GM12878 (cell line): ENCODE data around the gene ARHGAP15. TPM values are rescaled to one million over a fixed set of nuclear protein-coding genes. Genes with fewer than 3 reads are reported as not detected.

Source experiments
- ATAC-seq: fragments of 200-7000 bp; cut with Tn5 transposase; 3 replicates; pipeline ENCODE4 v1.9.1; 2020; ENCODE audit warnings: mild to moderate bottlenecking, moderate library complexity
- BruUV-seq: library from RNA; stranded (reverse); fragments of 400-500 nt; replicated peaks from 2 replicates; lab custom pipeline; 2021; lab: Mats Ljungman, UMichigan
- CTCF ChIA-PET: fragments of 300-600 bp; sonication (Branson Sonifier 250); formaldehyde crosslinking; extraction: SDS; loops from one replicate; lab custom pipeline; 2021; ENCODE audit warnings: inconsistent platforms; lab: Yijun Ruan, JAX
- POLR2A ChIA-PET: fragments of 350-600 bp; formaldehyde crosslinking; extraction: SDS; loops from one replicate; lab custom pipeline; 2021; ENCODE audit warnings: inconsistent platforms; lab: Charles Lee
- RAD21 ChIA-PET: fragments of 300-600 bp; sonication (Branson Sonifier 250); formaldehyde crosslinking; loops from one replicate; lab custom pipeline; 2023; ENCODE audit warnings: antibody characterized with exemption; ENCODE audit not compliant: unreplicated experiment; lab: Charles Lee
- SMC1A ChIA-PET: fragments of 300-600 bp; sonication (Branson Sonifier 250); formaldehyde crosslinking; loops from one replicate; lab custom pipeline; 2023; ENCODE audit not compliant: unreplicated experiment, uncharacterized antibody; lab: Charles Lee
- DNase-seq: peaks from one replicate; pipeline ENCODE4 v3.0.0-alpha.2; 2011; ENCODE audit warnings: low read depth, low spot score
- FAIRE-seq: peaks from 3 replicates; lab custom pipeline; 2011; peaks lifted over from hg19 to GRCh38; lab: Jason Lieb, UNC
- H2AFZ ChIP-seq: 2 replicates; pipeline ENCODE4 v1.6.0; 2011; ENCODE audit warnings: low read depth, low read length, control low read depth; ENCODE audit not compliant: control insufficient read depth
- H3K27ac ChIP-seq: 2 replicates; pipeline ENCODE4 v1.5.1; 2011; ENCODE audit warnings: control low read depth; ENCODE audit not compliant: control insufficient read depth, insufficient read depth
- H3K27me3 ChIP-seq, 2 experiments: replicated peaks in 1 of 2; 2 replicates each; pipeline versions ENCODE4 v1.6.0 to v1.6.1; 2011; ENCODE audit warnings: low read length in 1 of 2; ENCODE audit not compliant: control insufficient read depth in 2 of 2, insufficient read depth in 2 of 2
- H3K36me3 ChIP-seq, 2 experiments: 2 replicates each; pipeline ENCODE4 v1.5.1; 2011; ENCODE audit warnings: low read length in 1 of 2; ENCODE audit not compliant: control insufficient read depth in 2 of 2, insufficient read depth in 2 of 2
- H3K4me1 ChIP-seq: 2 replicates; pipeline ENCODE4 v1.6.1; 2011; ENCODE audit warnings: mild to moderate bottlenecking, low read length, moderate library complexity, mixed read lengths; ENCODE audit not compliant: control insufficient read depth, insufficient read depth
- H3K4me2 ChIP-seq: 2 replicates; pipeline ENCODE4 v1.6.0; 2011; ENCODE audit warnings: control low read depth; ENCODE audit not compliant: control insufficient read depth, insufficient read depth
- H3K4me3 ChIP-seq: fragments of 200-600 bp; sonication (generic); 2 replicates; pipeline ENCODE4 v1.5.1; 2016
- H3K79me2 ChIP-seq: 2 replicates; pipeline ENCODE4 v1.6.0; 2011; ENCODE audit warnings: low read length; ENCODE audit not compliant: control insufficient read depth, insufficient read depth
- H3K9ac ChIP-seq: 2 replicates; pipeline ENCODE4 v1.8.0; 2011; ENCODE audit warnings: low read length, control low read depth, mixed read lengths; ENCODE audit not compliant: control insufficient read depth, insufficient read depth
- H3K9me3 ChIP-seq: replicated peaks from 3 replicates; pipeline ENCODE4 v1.5.1; 2011; ENCODE audit warnings: mild to moderate bottlenecking, low read length; ENCODE audit not compliant: control insufficient read depth, insufficient read depth
- H4K20me1 ChIP-seq: 2 replicates; pipeline ENCODE4 v1.6.0; 2011; ENCODE audit not compliant: control insufficient read depth, insufficient read depth
- ASH2L ChIP-seq: fragments of 300-600, 200-600 bp; sonication (generic); IDR thresholded peaks from 2 replicates; pipeline ENCODE4 v1.6.1; 2017; ENCODE audit warnings: low read depth, mild to moderate bottlenecking, borderline replicate concordance
- BCL3 ChIP-seq: IDR thresholded peaks from 2 replicates; pipeline ENCODE4 v1.6.1; 2011; ENCODE audit warnings: borderline replicate concordance, low read depth, mild to moderate bottlenecking, moderate library complexity, low read length; ENCODE audit not compliant: insufficient read depth, poor library complexity, severe bottlenecking
- EP300 ChIP-seq, 2 experiments: fragments of 150-350 bp in 1 of 2; IDR thresholded peaks; 2 replicates each; pipeline ENCODE4 v1.6.1; 2011 to 2012; ENCODE audit warnings: low read depth in 2 of 2, low read length in 2 of 2, borderline replicate concordance in 1 of 2, improper control_type of control experiment in 1 of 2, inconsistent platforms in 1 of 2; ENCODE audit not compliant: control insufficient read depth in 1 of 2
- RUNX3 ChIP-seq: IDR thresholded peaks from 2 replicates; pipeline ENCODE4 v1.6.1; 2012; ENCODE audit warnings: low read length, inconsistent platforms
- WRNIP1 ChIP-seq: IDR thresholded peaks from 2 replicates; pipeline ENCODE4 v1.6.1; 2011; ENCODE audit warnings: low read depth, low read length, improper control_type of control experiment, borderline replicate concordance
- ZBED1 ChIP-seq: IDR thresholded peaks from 2 replicates; pipeline ENCODE4 v1.6.1; 2016; ENCODE audit warnings: borderline replicate concordance
- WGBS: methylation state at CpG from one replicate; pipeline ENCODE4 v1.1.6; 2016; ENCODE audit warnings: low lambda C conversion rate; ENCODE audit not compliant: insufficient replicate concordance, insufficient coverage; ENCODE audit errors: missing lambda C conversion rate; 5-methylcytosine and 5-hydroxymethylcytosine counted together
- in situ Hi-C: fragments of 300-500 bp; cut with MboI; formaldehyde crosslinking; loops from 9 replicates; pipeline ENCODE4 v1.14.3; 2018; ENCODE audit warnings: mixed read lengths
- intact Hi-C: fragments of 100-400 bp; cut with micrococcal nuclease; formaldehyde crosslinking; loops from one replicate; pipeline ENCODE4 v1.14.2; 2022; ENCODE audit not compliant: unreplicated experiment
- polyA plus RNA-seq, 11 experiments: library from polyadenylated mRNA; depleted of rRNA in 4 of 11; unstranded in 6 of 11; stranded (reverse) in 5 of 11; fragments of >200 nt; fragmentation: Nextera tagmentation in 4 of 11; fragmentation: Illumina TruSeq in 1 of 11; extraction: Ambion mirVana in 4 of 11; extraction: Trizol in 1 of 11; gene quantifications; 1 replicate in 1 of 11; 2 replicates in 10 of 11; pipeline versions ENCODE4 v1.2.1 to v1.2.3, GENCODE V29; 2011 to 2016; ENCODE audit warnings: inconsistent platforms in 2 of 11, missing spikeins in 2 of 11, low read depth in 1 of 11
- total RNA-seq, 4 experiments: library from RNA; depleted of rRNA in 3 of 4; stranded (reverse); fragments of >200 nt in 3 of 4; fragmentation: Illumina TruSeq in 1 of 4; extraction: Trizol in 1 of 4; gene quantifications; 2 replicates each; pipeline versions ENCODE4 v1.2.1 to v1.2.3, GENCODE V29; 2013 to 2021
- TF ChIP-seq, protein P1 (sequence below): fragments of 450-650 bp; IDR thresholded peaks from 2 replicates; pipeline ENCODE4 v1.6.1; 2017; ENCODE audit warnings: mild to moderate bottlenecking
- TF ChIP-seq, protein P2 (sequence below): IDR thresholded peaks from 2 replicates; pipeline ENCODE4 v1.6.1; 2012; ENCODE audit warnings: low read depth, low read length, improper control_type of control experiment

Gene ARHGAP15
- total and polyA plus RNA-seq, 10 of the 15 experiments (the other 5 are each of a cell fraction or from before 2014, with no cell fraction given): 38.0 to 92.6 (median 66.7) TPM

DNA sequence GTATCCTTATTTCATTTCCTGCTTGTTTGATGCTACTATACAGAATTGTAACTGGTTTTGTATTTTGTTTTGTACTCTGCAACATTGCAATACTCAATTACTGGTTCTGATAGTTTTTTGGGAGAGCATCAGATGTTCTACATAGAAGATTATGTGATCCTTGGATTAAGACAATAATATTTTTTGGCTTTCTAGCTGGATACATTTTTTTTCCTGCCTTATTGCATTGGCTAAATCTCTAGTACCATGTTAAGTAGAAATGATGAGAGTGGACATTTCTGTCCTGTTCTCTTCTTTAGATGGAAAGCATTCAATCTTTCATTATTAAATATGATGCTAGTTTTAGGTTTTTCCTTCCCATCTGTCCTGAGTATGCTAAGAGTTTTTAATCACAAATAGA is 523.5 kb downstream of the ARHGAP15 start (continued):
- no peak for TF ChIP-seq EP300 (IDR thresholded peaks at IDR 0.05; ENCODE audit: borderline replicate concordance in 1 of 2, control insufficient read depth in 1 of 2, low read depth in 2 of 2, low read length in 2 of 2)
- TF ChIP-seq, protein P1, sequence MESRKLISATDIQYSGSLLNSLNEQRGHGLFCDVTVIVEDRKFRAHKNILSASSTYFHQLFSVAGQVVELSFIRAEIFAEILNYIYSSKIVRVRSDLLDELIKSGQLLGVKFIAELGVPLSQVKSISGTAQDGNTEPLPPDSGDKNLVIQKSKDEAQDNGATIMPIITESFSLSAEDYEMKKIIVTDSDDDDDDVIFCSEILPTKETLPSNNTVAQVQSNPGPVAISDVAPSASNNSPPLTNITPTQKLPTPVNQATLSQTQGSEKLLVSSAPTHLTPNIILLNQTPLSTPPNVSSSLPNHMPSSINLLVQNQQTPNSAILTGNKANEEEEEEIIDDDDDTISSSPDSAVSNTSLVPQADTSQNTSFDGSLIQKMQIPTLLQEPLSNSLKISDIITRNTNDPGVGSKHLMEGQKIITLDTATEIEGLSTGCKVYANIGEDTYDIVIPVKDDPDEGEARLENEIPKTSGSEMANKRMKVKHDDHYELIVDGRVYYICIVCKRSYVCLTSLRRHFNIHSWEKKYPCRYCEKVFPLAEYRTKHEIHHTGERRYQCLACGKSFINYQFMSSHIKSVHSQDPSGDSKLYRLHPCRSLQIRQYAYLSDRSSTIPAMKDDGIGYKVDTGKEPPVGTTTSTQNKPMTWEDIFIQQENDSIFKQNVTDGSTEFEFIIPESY: no peak
- no peak for TF ChIP-seq WRNIP1
- no peak for TF ChIP-seq BCL3
- no peak for TF ChIP-seq ZBED1
- no peak for TF ChIP-seq ASH2L
- TF ChIP-seq RUNX3: no peak

GRCh38 chr2:143668234-143668633 is 539.0 kb downstream of the ARHGAP15 start:
- POLR2A ChIA-PET: no interaction called here
- Histone ChIP-seq H3K4me3 (no peak overlapping the region), H4K20me1 (no peaks in the 10 kb centered on the region), H3K9me3 (no peaks in the 10 kb centered on the region), H3K27me3 (no peaks in the 10 kb centered on the region), H3K4me2 (no peak overlapping the region)
- TF ChIP-seq, protein P2, sequence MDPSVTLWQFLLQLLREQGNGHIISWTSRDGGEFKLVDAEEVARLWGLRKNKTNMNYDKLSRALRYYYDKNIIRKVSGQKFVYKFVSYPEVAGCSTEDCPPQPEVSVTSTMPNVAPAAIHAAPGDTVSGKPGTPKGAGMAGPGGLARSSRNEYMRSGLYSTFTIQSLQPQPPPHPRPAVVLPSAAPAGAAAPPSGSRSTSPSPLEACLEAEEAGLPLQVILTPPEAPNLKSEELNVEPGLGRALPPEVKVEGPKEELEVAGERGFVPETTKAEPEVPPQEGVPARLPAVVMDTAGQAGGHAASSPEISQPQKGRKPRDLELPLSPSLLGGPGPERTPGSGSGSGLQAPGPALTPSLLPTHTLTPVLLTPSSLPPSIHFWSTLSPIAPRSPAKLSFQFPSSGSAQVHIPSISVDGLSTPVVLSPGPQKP: no peak
- TF ChIP-seq, all 136 proteins: peak for 0
- Histone ChIP-seq H3K79me2 (no peaks in the 10 kb centered on the region), H3K9ac (no peak overlapping the region), H3K36me3 (no peaks in the 10 kb centered on the region), H2AFZ (no peak overlapping the region), H3K4me1 (no peaks in the 10 kb centered on the region), H3K27ac (no peak overlapping the region)
- ChIA-PET CTCF (interaction anchor here (1.0 to 1.6 kb wide), 2 partner anchors 9 to 15 kb away, joined by 4 read pairs; no protein-coding TSS in a partner anchor), SMC1A (interaction anchor here (0.8 to 1.0 kb wide), 2 partner anchors 9 to 12 kb away, joined by 3 to 4 read pairs; no protein-coding TSS in a partner anchor), RAD21 (no interaction called here)
- no peak for ATAC-seq
- no peak for DNase-seq
- in situ Hi-C loops: no loop called here
- intact Hi-C loops: no loop called here
- FAIRE-seq: no peak
- WGBS: 100% methylated on average over 2 of the region's 2 CpGs
- no TSS peak for BruUV-seq
